DND-41 (cell line): Measurements from ENCODE around the gene NACC2.
"Not testable (repeated sequence)": the region's sequence is repeated elsewhere in the genome, so short reads cannot be mapped to it uniquely, and the experiment has no call there.

Experiments used
- ATAC-seq: fragments of 200-7000 bp; cut with Tn5 transposase; 3 replicates; pipeline ENCODE4 v1.9.1; 2021; ENCODE audit warnings: low read depth; ENCODE audit not compliant: insufficient read depth
- DNase-seq: peaks from one replicate; pipeline ENCODE4 v3.0.0-alpha.2; 2020
- H2AFZ ChIP-seq: 2 replicates; pipeline ENCODE4 v1.6.0; 2012; ENCODE audit warnings: low read depth, low read length
- H3K27ac ChIP-seq: 2 replicates; pipeline ENCODE4 v1.5.1; 2012; ENCODE audit warnings: low read length, inconsistent platforms
- H3K27me3 ChIP-seq: fragments of 200-600 bp; sonication (generic); 2 replicates; pipeline ENCODE4 v1.6.0; 2012; ENCODE audit warnings: low read length, mild to moderate bottlenecking, inconsistent platforms; ENCODE audit not compliant: insufficient read depth, poor library complexity
- H3K36me3 ChIP-seq: 2 replicates; pipeline ENCODE4 v1.5.1; 2012; ENCODE audit warnings: low read length, inconsistent platforms; ENCODE audit not compliant: insufficient read depth
- H3K4me1 ChIP-seq: 2 replicates; pipeline ENCODE4 v1.5.1; 2012; ENCODE audit warnings: mild to moderate bottlenecking, low read length; ENCODE audit not compliant: insufficient read depth
- H3K4me2 ChIP-seq: 2 replicates; pipeline ENCODE4 v1.6.0; 2012; ENCODE audit warnings: mild to moderate bottlenecking, moderate library complexity, low read length, inconsistent platforms; ENCODE audit not compliant: insufficient read depth
- H3K4me3 ChIP-seq, 2 experiments: fragments of 200-600 bp in 1 of 2; shearing (Covaris generic) in 1 of 2; 2 replicates each; pipeline ENCODE4 v1.5.1; 2012 to 2016; ENCODE audit warnings: inconsistent platforms in 2 of 2, low read length in 2 of 2, mild to moderate bottlenecking in 2 of 2, low read depth in 1 of 2, moderate library complexity in 1 of 2
- H3K79me2 ChIP-seq: 2 replicates; pipeline ENCODE4 v1.6.0; 2012; ENCODE audit warnings: low read length, inconsistent platforms; ENCODE audit not compliant: insufficient read depth
- H3K9ac ChIP-seq: 2 replicates; pipeline ENCODE4 v1.6.0; 2012; ENCODE audit warnings: low read depth, mild to moderate bottlenecking, inconsistent platforms, low read length, moderate library complexity
- H3K9me3 ChIP-seq: 2 replicates; pipeline ENCODE4 v1.5.1; 2012; ENCODE audit warnings: low read length, moderate library complexity, mild to moderate bottlenecking, inconsistent platforms; ENCODE audit not compliant: insufficient read depth, severe bottlenecking
- H4K20me1 ChIP-seq: 2 replicates; pipeline ENCODE4 v1.6.0; 2012; ENCODE audit warnings: low read length; ENCODE audit not compliant: insufficient read depth
- CTCF ChIP-seq: IDR thresholded peaks from 2 replicates; pipeline ENCODE4 v1.5.1; 2012; ENCODE audit warnings: borderline replicate concordance, low read length, moderate library complexity, mild to moderate bottlenecking; ENCODE audit not compliant: poor library complexity, severe bottlenecking; ENCODE audit errors: extremely low read depth
- EZH2 ChIP-seq: IDR thresholded peaks from 3 replicates; pipeline ENCODE4 v1.6.1; 2012; ENCODE audit warnings: borderline replicate concordance, low read depth, mild to moderate bottlenecking, moderate library complexity, low read length, inconsistent platforms; ENCODE audit not compliant: severe bottlenecking

NACC2 gene

GRCh38 chr9:136031094-136031493 is 64.0 kb downstream of the NACC2 start:
- no peaks in the 10 kb centered on the region for H4K20me1 ChIP-seq
- no peak overlapping the region for H3K4me3 ChIP-seq
- H3K36me3 ChIP-seq, result no peaks in the 10 kb centered on the region
- H3K27ac ChIP-seq, result no peak overlapping the region
- H3K79me2 ChIP-seq, result no peaks in the 10 kb centered on the region
- no peak overlapping the region for H3K9ac ChIP-seq
- no peak for ATAC-seq
- no peak overlapping the region for H3K4me2 ChIP-seq
- DNase-seq, result no peak
- no peak overlapping the region for H2AFZ ChIP-seq
- H3K9me3 ChIP-seq, result peaks cover 7% of the 10 kb centered on the region
- H3K4me1 ChIP-seq, result no peaks in the 10 kb centered on the region
- H3K27me3 ChIP-seq, result no peaks in the 10 kb centered on the region
- TF ChIP-seq EZH2 (no peak), CTCF (no peak)

GRCh38 chr9:136029556-136029955 is 65.5 kb downstream of the NACC2 start:
- Histone ChIP-seq H3K27ac (no peak overlapping the region), H3K4me3 (no peak overlapping the region), H4K20me1 (no peaks in the 10 kb centered on the region), H3K9me3 (peaks cover 7% of the 10 kb centered on the region), H3K27me3 (no peaks in the 10 kb centered on the region), H2AFZ (no peak overlapping the region), H3K79me2 (no peaks in the 10 kb centered on the region), H3K4me1 (no peaks in the 10 kb centered on the region), H3K9ac (no peak overlapping the region), H3K4me2 (no peak overlapping the region), H3K36me3 (no peaks in the 10 kb centered on the region)
- no peak for TF ChIP-seq CTCF
- TF ChIP-seq EZH2, result no peak
- ATAC-seq, result no peak
- DNase-seq, result no peak

- DNase-seq (no peak), ATAC-seq (no peak)
- no peak overlapping the region for H3K4me2 ChIP-seq
- no peak overlapping the region for H3K9ac ChIP-seq
- H3K27me3 ChIP-seq, result no peaks in the 10 kb centered on the region
- no peak overlapping the region for H3K27ac ChIP-seq
- H3K9me3 ChIP-seq, result peaks cover 7% of the 10 kb centered on the region
- no peaks in the 10 kb centered on the region for H4K20me1 ChIP-seq
- no peaks in the 10 kb centered on the region for H3K79me2 ChIP-seq
- H2AFZ ChIP-seq, result no peak overlapping the region
- H3K4me1 ChIP-seq, result no peaks in the 10 kb centered on the region
- H3K36me3 ChIP-seq, result no peaks in the 10 kb centered on the region
- H3K4me3 ChIP-seq, result no peak overlapping the region
- TF ChIP-seq EZH2 (no peak), CTCF (no peak)
Observed at GRCh38 chr9:136028760-136029470, 66.2 kb downstream of the NACC2 start.

- not testable (repeated sequence) for H3K36me3 ChIP-seq, H3K4me3 ChIP-seq, H3K4me1 ChIP-seq, H2AFZ ChIP-seq, ATAC-seq, H4K20me1 ChIP-seq, H3K27me3 ChIP-seq, H3K9me3 ChIP-seq, H3K79me2 ChIP-seq, H3K4me2 ChIP-seq, H3K9ac ChIP-seq, H3K27ac ChIP-seq, DNase-seq
Observed at GRCh38 chr9:136026943-136027289, 68.2 kb downstream of the NACC2 start.
